ENCODE results near the gene MED13L. TPM values are rescaled to one million over a fixed set of nuclear protein-coding genes. Genes with fewer than 3 reads are reported as not detected.

MED13L gene
- total and polyA plus RNA-seq, 2 of the 8 experiments (the other 6 are each of a cell fraction or from before 2014, with no cell fraction given): 15.9 to 51.7 TPM

DNA sequence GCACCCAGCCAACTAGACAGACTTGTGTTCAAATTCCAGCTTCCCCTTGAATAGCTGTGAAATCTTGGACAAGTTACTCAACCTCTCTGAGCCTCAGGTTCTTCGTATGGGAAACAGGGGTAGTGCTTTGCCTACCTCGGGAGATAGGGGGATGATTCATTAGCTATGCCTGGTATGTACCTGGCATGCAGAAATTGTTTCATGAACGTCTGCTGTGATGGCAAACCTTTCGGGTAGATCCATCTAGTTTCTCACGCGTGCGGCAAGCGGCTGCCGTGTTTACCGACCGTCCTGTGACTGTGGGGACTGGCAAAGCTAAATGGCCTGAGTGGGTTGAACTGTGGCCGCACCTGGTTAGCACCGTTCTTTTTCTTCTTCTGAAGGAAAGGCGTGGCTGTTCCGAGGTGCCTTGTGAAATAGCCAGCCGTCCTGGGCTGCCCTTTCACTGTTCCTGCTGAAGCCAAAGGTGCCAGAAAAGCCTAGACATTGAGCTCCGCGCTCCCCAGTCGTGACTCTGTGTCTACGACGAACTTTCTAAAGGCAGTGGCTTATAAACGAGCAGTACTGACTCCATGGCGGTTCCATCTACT is 40.6 kb upstream of the MED13L start (continued):
- TF ChIP-seq, protein P1, sequence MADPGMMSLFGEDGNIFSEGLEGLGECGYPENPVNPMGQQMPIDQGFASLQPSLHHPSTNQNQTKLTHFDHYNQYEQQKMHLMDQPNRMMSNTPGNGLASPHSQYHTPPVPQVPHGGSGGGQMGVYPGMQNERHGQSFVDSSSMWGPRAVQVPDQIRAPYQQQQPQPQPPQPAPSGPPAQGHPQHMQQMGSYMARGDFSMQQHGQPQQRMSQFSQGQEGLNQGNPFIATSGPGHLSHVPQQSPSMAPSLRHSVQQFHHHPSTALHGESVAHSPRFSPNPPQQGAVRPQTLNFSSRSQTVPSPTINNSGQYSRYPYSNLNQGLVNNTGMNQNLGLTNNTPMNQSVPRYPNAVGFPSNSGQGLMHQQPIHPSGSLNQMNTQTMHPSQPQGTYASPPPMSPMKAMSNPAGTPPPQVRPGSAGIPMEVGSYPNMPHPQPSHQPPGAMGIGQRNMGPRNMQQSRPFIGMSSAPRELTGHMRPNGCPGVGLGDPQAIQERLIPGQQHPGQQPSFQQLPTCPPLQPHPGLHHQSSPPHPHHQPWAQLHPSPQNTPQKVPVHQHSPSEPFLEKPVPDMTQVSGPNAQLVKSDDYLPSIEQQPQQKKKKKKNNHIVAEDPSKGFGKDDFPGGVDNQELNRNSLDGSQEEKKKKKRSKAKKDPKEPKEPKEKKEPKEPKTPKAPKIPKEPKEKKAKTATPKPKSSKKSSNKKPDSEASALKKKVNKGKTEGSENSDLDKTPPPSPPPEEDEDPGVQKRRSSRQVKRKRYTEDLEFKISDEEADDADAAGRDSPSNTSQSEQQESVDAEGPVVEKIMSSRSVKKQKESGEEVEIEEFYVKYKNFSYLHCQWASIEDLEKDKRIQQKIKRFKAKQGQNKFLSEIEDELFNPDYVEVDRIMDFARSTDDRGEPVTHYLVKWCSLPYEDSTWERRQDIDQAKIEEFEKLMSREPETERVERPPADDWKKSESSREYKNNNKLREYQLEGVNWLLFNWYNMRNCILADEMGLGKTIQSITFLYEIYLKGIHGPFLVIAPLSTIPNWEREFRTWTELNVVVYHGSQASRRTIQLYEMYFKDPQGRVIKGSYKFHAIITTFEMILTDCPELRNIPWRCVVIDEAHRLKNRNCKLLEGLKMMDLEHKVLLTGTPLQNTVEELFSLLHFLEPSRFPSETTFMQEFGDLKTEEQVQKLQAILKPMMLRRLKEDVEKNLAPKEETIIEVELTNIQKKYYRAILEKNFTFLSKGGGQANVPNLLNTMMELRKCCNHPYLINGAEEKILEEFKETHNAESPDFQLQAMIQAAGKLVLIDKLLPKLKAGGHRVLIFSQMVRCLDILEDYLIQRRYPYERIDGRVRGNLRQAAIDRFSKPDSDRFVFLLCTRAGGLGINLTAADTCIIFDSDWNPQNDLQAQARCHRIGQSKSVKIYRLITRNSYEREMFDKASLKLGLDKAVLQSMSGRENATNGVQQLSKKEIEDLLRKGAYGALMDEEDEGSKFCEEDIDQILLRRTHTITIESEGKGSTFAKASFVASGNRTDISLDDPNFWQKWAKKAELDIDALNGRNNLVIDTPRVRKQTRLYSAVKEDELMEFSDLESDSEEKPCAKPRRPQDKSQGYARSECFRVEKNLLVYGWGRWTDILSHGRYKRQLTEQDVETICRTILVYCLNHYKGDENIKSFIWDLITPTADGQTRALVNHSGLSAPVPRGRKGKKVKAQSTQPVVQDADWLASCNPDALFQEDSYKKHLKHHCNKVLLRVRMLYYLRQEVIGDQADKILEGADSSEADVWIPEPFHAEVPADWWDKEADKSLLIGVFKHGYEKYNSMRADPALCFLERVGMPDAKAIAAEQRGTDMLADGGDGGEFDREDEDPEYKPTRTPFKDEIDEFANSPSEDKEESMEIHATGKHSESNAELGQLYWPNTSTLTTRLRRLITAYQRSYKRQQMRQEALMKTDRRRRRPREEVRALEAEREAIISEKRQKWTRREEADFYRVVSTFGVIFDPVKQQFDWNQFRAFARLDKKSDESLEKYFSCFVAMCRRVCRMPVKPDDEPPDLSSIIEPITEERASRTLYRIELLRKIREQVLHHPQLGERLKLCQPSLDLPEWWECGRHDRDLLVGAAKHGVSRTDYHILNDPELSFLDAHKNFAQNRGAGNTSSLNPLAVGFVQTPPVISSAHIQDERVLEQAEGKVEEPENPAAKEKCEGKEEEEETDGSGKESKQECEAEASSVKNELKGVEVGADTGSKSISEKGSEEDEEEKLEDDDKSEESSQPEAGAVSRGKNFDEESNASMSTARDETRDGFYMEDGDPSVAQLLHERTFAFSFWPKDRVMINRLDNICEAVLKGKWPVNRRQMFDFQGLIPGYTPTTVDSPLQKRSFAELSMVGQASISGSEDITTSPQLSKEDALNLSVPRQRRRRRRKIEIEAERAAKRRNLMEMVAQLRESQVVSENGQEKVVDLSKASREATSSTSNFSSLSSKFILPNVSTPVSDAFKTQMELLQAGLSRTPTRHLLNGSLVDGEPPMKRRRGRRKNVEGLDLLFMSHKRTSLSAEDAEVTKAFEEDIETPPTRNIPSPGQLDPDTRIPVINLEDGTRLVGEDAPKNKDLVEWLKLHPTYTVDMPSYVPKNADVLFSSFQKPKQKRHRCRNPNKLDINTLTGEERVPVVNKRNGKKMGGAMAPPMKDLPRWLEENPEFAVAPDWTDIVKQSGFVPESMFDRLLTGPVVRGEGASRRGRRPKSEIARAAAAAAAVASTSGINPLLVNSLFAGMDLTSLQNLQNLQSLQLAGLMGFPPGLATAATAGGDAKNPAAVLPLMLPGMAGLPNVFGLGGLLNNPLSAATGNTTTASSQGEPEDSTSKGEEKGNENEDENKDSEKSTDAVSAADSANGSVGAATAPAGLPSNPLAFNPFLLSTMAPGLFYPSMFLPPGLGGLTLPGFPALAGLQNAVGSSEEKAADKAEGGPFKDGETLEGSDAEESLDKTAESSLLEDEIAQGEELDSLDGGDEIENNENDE (IDR thresholded peaks at IDR 0.05; ENCODE audit: insufficient replicate concordance, low read length): no peak
- TF ChIP-seq EZH2 (IDR thresholded peaks at IDR 0.05; ENCODE audit: low read depth, low read length, severe bottlenecking) (no peak), CHD1 (IDR thresholded peaks at IDR 0.05; ENCODE audit: low read depth, low read length) (no peak), TCF12 (IDR thresholded peaks at IDR 0.05; ENCODE audit: low read depth, low read length) (no peak), RNF2 (IDR thresholded peaks at IDR 0.05; ENCODE audit: borderline replicate concordance, low read depth, low read length, missing control alignments, poor library complexity, severe bottlenecking) (no peak)
- TF ChIP-seq, protein P2, sequence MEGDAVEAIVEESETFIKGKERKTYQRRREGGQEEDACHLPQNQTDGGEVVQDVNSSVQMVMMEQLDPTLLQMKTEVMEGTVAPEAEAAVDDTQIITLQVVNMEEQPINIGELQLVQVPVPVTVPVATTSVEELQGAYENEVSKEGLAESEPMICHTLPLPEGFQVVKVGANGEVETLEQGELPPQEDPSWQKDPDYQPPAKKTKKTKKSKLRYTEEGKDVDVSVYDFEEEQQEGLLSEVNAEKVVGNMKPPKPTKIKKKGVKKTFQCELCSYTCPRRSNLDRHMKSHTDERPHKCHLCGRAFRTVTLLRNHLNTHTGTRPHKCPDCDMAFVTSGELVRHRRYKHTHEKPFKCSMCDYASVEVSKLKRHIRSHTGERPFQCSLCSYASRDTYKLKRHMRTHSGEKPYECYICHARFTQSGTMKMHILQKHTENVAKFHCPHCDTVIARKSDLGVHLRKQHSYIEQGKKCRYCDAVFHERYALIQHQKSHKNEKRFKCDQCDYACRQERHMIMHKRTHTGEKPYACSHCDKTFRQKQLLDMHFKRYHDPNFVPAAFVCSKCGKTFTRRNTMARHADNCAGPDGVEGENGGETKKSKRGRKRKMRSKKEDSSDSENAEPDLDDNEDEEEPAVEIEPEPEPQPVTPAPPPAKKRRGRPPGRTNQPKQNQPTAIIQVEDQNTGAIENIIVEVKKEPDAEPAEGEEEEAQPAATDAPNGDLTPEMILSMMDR (IDR thresholded peaks at IDR 0.05; ENCODE audit: control extremely low read depth in 1 of 3, insufficient read depth in 1 of 3, low read depth in 1 of 3, low read length in 3 of 3): no peak
